Mesenchymal stem cell (in vitro differentiated cells and primary cell): Measurements from ENCODE around the gene TRAP1.

Experiments
- DNase-seq: peaks from one replicate; pipeline ENCODE4 v3.0.0-alpha.2; 2013
- H2AFZ ChIP-seq: one replicate; pipeline ENCODE4 v1.6.1; 2013; ENCODE audit warnings: low read depth, mild to moderate bottlenecking, control low read depth, inconsistent platforms, low read length, moderate library complexity
- H2AK5ac ChIP-seq: 2 replicates; pipeline ENCODE4 v1.6.1; 2013; ENCODE audit warnings: low read length, moderate library complexity, mild to moderate bottlenecking, inconsistent platforms; ENCODE audit not compliant: severe bottlenecking
- H2BK120ac ChIP-seq: one replicate; pipeline ENCODE4 v1.6.1; 2013; ENCODE audit warnings: low read depth, mild to moderate bottlenecking, inconsistent platforms, low read length, moderate library complexity
- H2BK12ac ChIP-seq, 2 experiments: one replicate each; pipeline ENCODE4 v1.6.1; 2013; ENCODE audit warnings: inconsistent platforms in 2 of 2, low read length in 2 of 2, mild to moderate bottlenecking in 2 of 2, moderate library complexity in 2 of 2, control low read depth in 1 of 2
- H2BK15ac ChIP-seq: one replicate; pipeline ENCODE4 v1.6.1; 2013; ENCODE audit warnings: mild to moderate bottlenecking, low read depth, inconsistent platforms; ENCODE audit not compliant: poor library complexity, severe bottlenecking
- H2BK5ac ChIP-seq: 2 replicates; pipeline ENCODE4 v1.6.1; 2013; ENCODE audit warnings: low read depth, mild to moderate bottlenecking, low read length, control low read depth, inconsistent platforms; ENCODE audit not compliant: poor library complexity, severe bottlenecking
- H3K14ac ChIP-seq, 2 experiments: one replicate each; pipeline ENCODE4 v1.6.1; 2013; ENCODE audit warnings: inconsistent platforms in 2 of 2, low read length in 2 of 2, control low read depth in 1 of 2, mild to moderate bottlenecking in 1 of 2, moderate library complexity in 1 of 2
- H3K18ac ChIP-seq, 2 experiments: one replicate each; pipeline ENCODE4 v1.6.1; 2013; ENCODE audit warnings: inconsistent platforms in 2 of 2, low read length in 2 of 2, control low read depth in 1 of 2, low read depth in 1 of 2, mild to moderate bottlenecking in 1 of 2
- H3K23ac ChIP-seq, 2 experiments: one replicate each; pipeline ENCODE4 v1.6.1; 2013; ENCODE audit warnings: inconsistent platforms in 2 of 2, low read length in 2 of 2, mild to moderate bottlenecking in 2 of 2, moderate library complexity in 2 of 2, control low read depth in 1 of 2
- H3K27ac ChIP-seq: 2 replicates; pipeline ENCODE4 v1.5.1; 2013; ENCODE audit warnings: mild to moderate bottlenecking, moderate library complexity, low read length, control low read depth, inconsistent platforms; ENCODE audit not compliant: poor library complexity, severe bottlenecking
- H3K27me3 ChIP-seq, 2 experiments: 2 replicates each; pipeline versions ENCODE4 v1.6.1 to v1.7.0; 2013; ENCODE audit warnings: low read length in 2 of 2, mild to moderate bottlenecking in 2 of 2, moderate library complexity in 2 of 2, control low read depth in 1 of 2, inconsistent platforms in 1 of 2; ENCODE audit not compliant: control insufficient read depth in 1 of 2, insufficient read depth in 1 of 2
- H3K36me3 ChIP-seq, 2 experiments: 2 replicates each; pipeline versions ENCODE4 v1.6.1 to v1.7.0; 2013; ENCODE audit warnings: low read length in 2 of 2, control low read depth in 1 of 2, inconsistent platforms in 1 of 2, low read depth in 1 of 2, mild to moderate bottlenecking in 1 of 2; ENCODE audit not compliant: insufficient read depth in 2 of 2, control insufficient read depth in 1 of 2
- H3K4ac ChIP-seq, 2 experiments: one replicate each; pipeline ENCODE4 v1.6.1; 2013; ENCODE audit warnings: inconsistent platforms in 2 of 2, low read length in 2 of 2, mild to moderate bottlenecking in 2 of 2, moderate library complexity in 2 of 2, control low read depth in 1 of 2, low read depth in 1 of 2
- H3K4me1 ChIP-seq: 2 replicates; pipeline ENCODE4 v1.6.1; 2013; ENCODE audit warnings: low read depth, low read length, control low read depth; ENCODE audit not compliant: control insufficient read depth, insufficient read depth
- H3K4me2 ChIP-seq: 2 replicates; pipeline ENCODE4 v1.6.1; 2013; ENCODE audit warnings: low read length, mild to moderate bottlenecking, inconsistent platforms; ENCODE audit not compliant: poor library complexity, severe bottlenecking
- H3K4me3 ChIP-seq, 2 experiments: 2 replicates each; pipeline versions ENCODE4 v1.5.1 to v1.7.0; 2013; ENCODE audit warnings: low read length in 2 of 2, mild to moderate bottlenecking in 2 of 2, control low read depth in 1 of 2, low read depth in 1 of 2; ENCODE audit not compliant: insufficient read depth in 1 of 2
- H3K79me1 ChIP-seq: replicated peaks from 2 replicates; pipeline ENCODE4 v1.6.1; 2013; ENCODE audit warnings: mild to moderate bottlenecking, control low read depth, low read length, inconsistent platforms; ENCODE audit not compliant: poor library complexity, severe bottlenecking
- H3K9ac ChIP-seq: 2 replicates; pipeline ENCODE4 v1.7.0; 2013; ENCODE audit warnings: mild to moderate bottlenecking, low read length, moderate library complexity
- H3K9me3 ChIP-seq: 2 replicates; pipeline ENCODE4 v1.7.0; 2013; ENCODE audit warnings: mild to moderate bottlenecking, low read length; ENCODE audit not compliant: control insufficient read depth
- H4K8ac ChIP-seq: one replicate; pipeline ENCODE4 v1.6.1; 2013; ENCODE audit warnings: inconsistent platforms, mild to moderate bottlenecking, low read length, moderate library complexity
- H4K91ac ChIP-seq: one replicate; pipeline ENCODE4 v1.6.1; 2013; ENCODE audit warnings: mild to moderate bottlenecking, low read length, inconsistent platforms
- WGBS: methylation state at CpG from one replicate; pipeline ENCODE4 v1.1.7; 2013; ENCODE audit warnings: mixed read lengths; 5-methylcytosine and 5-hydroxymethylcytosine counted together

Gene TRAP1

GRCh38 chr16:3623642-3624041, 93.7 kb downstream of the TRAP1 start:
- WGBS = 100% methylated on average over 2 of the region's 3 CpGs
- Histone ChIP-seq H2BK5ac (no peak overlapping the region), H4K8ac (no peak overlapping the region), H2BK15ac (no peak overlapping the region), H2BK12ac (no peak overlapping the region), H2BK120ac (no peak overlapping the region), H3K23ac (no peak overlapping the region), H3K27ac (no peak overlapping the region), H4K91ac (no peak overlapping the region), H3K4ac (no peak overlapping the region), H3K4me1 (peaks cover 2% of the 10 kb centered on the region), H3K14ac (no peak overlapping the region), H2AFZ (no peak overlapping the region), H3K4me3 (no peak overlapping the region), H2AK5ac (no peak overlapping the region), H3K27me3 (no peaks in the 10 kb centered on the region), H3K36me3 (no peaks in the 10 kb centered on the region), H3K4me2 (no peak overlapping the region), H3K18ac (no peak overlapping the region), H3K79me1 (peaks cover 29% of the 10 kb centered on the region), H3K9ac (no peak overlapping the region), H3K9me3 (no peaks in the 10 kb centered on the region)
- DNase-seq = no peak

GRCh38 chr16:3618769-3619141, 98.6 kb downstream of the TRAP1 start:
- 75% methylated on average over 3 of the region's 3 CpGs for WGBS
- no peak overlapping the region for H4K8ac ChIP-seq
- H2AK5ac ChIP-seq = no peak overlapping the region
- no peak overlapping the region for H2AFZ ChIP-seq
- no peak overlapping the region for H3K23ac ChIP-seq
- no peak overlapping the region for H2BK15ac ChIP-seq
- H3K4me3 ChIP-seq = no peak overlapping the region
- no peaks in the 10 kb centered on the region for H3K4me1 ChIP-seq
- H3K36me3 ChIP-seq = peaks cover 0 to 11% of the 10 kb centered on the region in 2 experiments
- no peak overlapping the region for H3K27ac ChIP-seq
- H3K27me3 ChIP-seq = no peaks in the 10 kb centered on the region
- no peak overlapping the region for H3K18ac ChIP-seq
- no peak overlapping the region for H3K14ac ChIP-seq
- H2BK120ac ChIP-seq = no peak overlapping the region
- no peak overlapping the region for H3K4ac ChIP-seq
- DNase-seq = peak; percentile 6
- H2BK12ac ChIP-seq = no peak overlapping the region
- H3K4me2 ChIP-seq = no peak overlapping the region
- no peak overlapping the region for H3K9ac ChIP-seq
- H2BK5ac ChIP-seq = no peak overlapping the region
- no peak overlapping the region for H4K91ac ChIP-seq
- H3K79me1 ChIP-seq = peaks cover 30% of the 10 kb centered on the region
- H3K9me3 ChIP-seq = no peaks in the 10 kb centered on the region

- Histone ChIP-seq H3K23ac (no peak overlapping the region), H3K27me3 (no peaks in the 10 kb centered on the region), H4K91ac (no peak overlapping the region), H2AFZ (no peak overlapping the region), H3K4me1 (peaks cover 5% of the 10 kb centered on the region), H2BK12ac (no peak overlapping the region), H3K4me3 (peak overlapping the region; percentile 97 to 100), H2BK15ac (no peak overlapping the region), H3K4me2 (peak overlapping the region; percentile 59), H2BK5ac (no peak overlapping the region), H3K18ac (no peak overlapping the region), H3K9ac (peak overlapping the region; percentile 97), H3K4ac (no peak overlapping the region), H3K27ac (no peak overlapping the region), H4K8ac (peak overlapping the region; percentile 30), H2BK120ac (no peak overlapping the region), H3K36me3 (peaks cover 0 to 14% of the 10 kb centered on the region in 2 experiments), H3K79me1 (peaks cover 32% of the 10 kb centered on the region), H3K14ac (no peak overlapping the region), H2AK5ac (no peak overlapping the region), H3K9me3 (no peaks in the 10 kb centered on the region)
- 89% methylated on average over 34 of the region's 34 CpGs for WGBS
- DNase-seq = no peak
Measured at GRCh38 chr16:3612510-3613466, 104.5 kb downstream of the TRAP1 start.

- peaks cover 28% of the 10 kb centered on the region for H3K79me1 ChIP-seq
- H4K8ac ChIP-seq = peak within 1 kb of the TSS; percentile 20
- H3K27me3 ChIP-seq = no peaks in the 10 kb centered on the region
- peak within 1 kb of the TSS; percentile 78 for H3K27ac ChIP-seq
- peak within 1 kb of the TSS; percentile 26 for H2AK5ac ChIP-seq
- peak within 1 kb of the TSS; percentile 69 for H3K4me2 ChIP-seq
- H2AFZ ChIP-seq = peak within 1 kb of the TSS; percentile 96
- H2BK15ac ChIP-seq = peak within 1 kb of the TSS; percentile 98
- peaks cover 5% of the 10 kb centered on the region for H3K4me1 ChIP-seq
- H2BK12ac ChIP-seq = peak within 1 kb of the TSS in 1 of 2 experiments; percentile 47
- peak within 1 kb of the TSS in 1 of 2 experiments; percentile 90 for H3K14ac ChIP-seq
- peak within 1 kb of the TSS in 1 of 2 experiments; percentile 90 for H3K23ac ChIP-seq
- peak within 1 kb of the TSS; percentile 58 for H2BK5ac ChIP-seq
- under 1% methylated on average over 83 of the region's 86 CpGs for whole genome bisulfite sequencing
- peak; percentile 84 for DNase-seq
- no peaks in the 10 kb centered on the region for H3K9me3 ChIP-seq
- H4K91ac ChIP-seq = peak within 1 kb of the TSS; percentile 1
- H3K36me3 ChIP-seq = peaks cover 2 to 14% of the 10 kb centered on the region in 2 experiments
- H3K4me3 ChIP-seq = peak within 1 kb of the TSS; percentile 99 to 100
- H3K18ac ChIP-seq = peak within 1 kb of the TSS; percentile 90 to 93
- peak within 1 kb of the TSS; percentile 97 for H3K9ac ChIP-seq
- H3K4ac ChIP-seq = peak within 1 kb of the TSS; percentile 86 to 92
- no peak within 1 kb of the TSS for H2BK120ac ChIP-seq
Measured at GRCh38 chr16:3611146-3611975, 106.0 kb downstream of the TRAP1 start, which contains the start of gene SLX4. TSS of gene SLX4 (minus strand) at chr16:3611606. CDS start at chr16:3608964, 2,642 bp downstream.
